K562 (cell line): ENCODE results near the gene LAMTOR4. TPM values are rescaled to one million over a fixed set of nuclear protein-coding genes. Genes with fewer than 3 reads are reported as not detected.

Experiments
- ARHGAP35 ChIP-seq: fragments of 450-650 bp; IDR thresholded peaks from 2 replicates; pipeline ENCODE4 v1.6.1; 2018; ENCODE audit not compliant: partially characterized antibody
- BHLHE40 ChIP-seq: IDR thresholded peaks from 2 replicates; pipeline ENCODE4 v1.6.1; 2011; ENCODE audit warnings: low read length, improper control_type of control experiment
- DMBX1 ChIP-seq: fragments of 250-450 bp; sonication (Bioruptor Pico); IDR thresholded peaks from 2 replicates; pipeline ENCODE4 v1.8.0; 2022; ENCODE audit warnings: inconsistent platforms, mild to moderate bottlenecking, moderate library complexity, borderline replicate concordance
- ETS2 ChIP-seq: IDR thresholded peaks from 2 replicates; pipeline ENCODE4 v1.6.1; 2016; ENCODE audit warnings: borderline replicate concordance, missing genetic modification characterization, mild to moderate bottlenecking, moderate library complexity, missing compliant biosample characterization; ENCODE audit not compliant: poor library complexity, severe bottlenecking
- FOXJ2 ChIP-seq: fragments of 200-800 bp; sonication (Bioruptor generic); IDR thresholded peaks from 2 replicates; pipeline ENCODE4 v1.6.1; 2016; ENCODE audit warnings: missing genetic modification characterization, missing compliant biosample characterization
- KLF10 ChIP-seq: fragments of 250-450 bp; sonication (Bioruptor Pico); IDR thresholded peaks from 2 replicates; pipeline ENCODE4 v1.6.1; 2021; ENCODE audit warnings: matching md5 sums
- NFE2L1 ChIP-seq: fragments of 450-650 bp; IDR thresholded peaks from 2 replicates; pipeline ENCODE4 v1.6.1; 2016; ENCODE audit warnings: missing genetic modification characterization, low read depth, mild to moderate bottlenecking, missing compliant biosample characterization, moderate library complexity, borderline replicate concordance
- PCBP1 ChIP-seq: fragments of 200-400 bp; formaldehyde crosslinking; IDR thresholded peaks from 2 replicates; pipeline ENCODE4 v1.6.1; 2018; ENCODE audit warnings: mild to moderate bottlenecking, low read depth, low read length; ENCODE audit not compliant: poor library complexity, severe bottlenecking
- RERE ChIP-seq: sonication (generic); formaldehyde crosslinking; IDR thresholded peaks from 2 replicates; pipeline ENCODE4 v1.8.0; 2023; ENCODE audit warnings: missing genetic modification reagents, mild to moderate bottlenecking, borderline replicate concordance
- TCFL5 ChIP-seq: fragments of 250-450 bp; sonication (Bioruptor Pico); conservative IDR thresholded peaks from 2 replicates; pipeline ENCODE4 v1.6.1; 2021; ENCODE audit warnings: mild to moderate bottlenecking, moderate library complexity, matching md5 sums
- TGIF2 ChIP-seq: sonication (generic); formaldehyde crosslinking; IDR thresholded peaks from 2 replicates; pipeline ENCODE4 v1.8.1; 2022; ENCODE audit warnings: mild to moderate bottlenecking, missing genetic modification reagents, moderate library complexity
- ZNF639 ChIP-seq, 2 experiments: fragments of 200-800 bp in 1 of 2; sonication (Bioruptor generic) in 1 of 2; sonication (generic) in 1 of 2; formaldehyde crosslinking in 1 of 2; IDR thresholded peaks in 1 of 2; conservative IDR thresholded peaks in 1 of 2; 2 replicates each; pipeline versions ENCODE4 v1.5.0 to v1.6.1; 2016 to 2020; ENCODE audit warnings: missing compliant biosample characterization in 1 of 2, missing genetic modification characterization in 1 of 2, missing genetic modification reagents in 1 of 2
- ZNF76 ChIP-seq: fragments of 250-450 bp; sonication (Bioruptor Pico); IDR thresholded peaks from 2 replicates; pipeline ENCODE4 v1.4.0; 2020; ENCODE audit warnings: mild to moderate bottlenecking, moderate library complexity, borderline replicate concordance
- polyA plus RNA-seq, 8 experiments: library from polyadenylated mRNA; depleted of rRNA in 4 of 8; stranded (reverse) in 5 of 8; unstranded in 3 of 8; fragments of >200 nt; fragmentation: Nextera tagmentation in 2 of 8; fragmentation: Illumina TruSeq in 1 of 8; extraction: Ambion mirVana in 2 of 8; extraction: Trizol in 1 of 8; gene quantifications; 2 replicates each; pipeline versions ENCODE4 v1.2.1 to v1.2.3, GENCODE V29; 2011 to 2014; ENCODE audit warnings: inconsistent platforms in 1 of 8, missing spikeins in 1 of 8
- total RNA-seq, 7 experiments: library from RNA; depleted of rRNA in 6 of 7; stranded (reverse); fragments of >200 nt in 6 of 7; fragmentation: Illumina TruSeq in 2 of 7; extraction: Trizol in 2 of 7; gene quantifications; 2 replicates each; pipeline versions ENCODE4 v1.2.1 to v1.2.3, GENCODE V29; 2011 to 2021; ENCODE audit warnings: low replicate concordance in 1 of 7
- TF ChIP-seq, protein P1 (sequence below): sonication (generic); formaldehyde crosslinking; IDR thresholded peaks from 2 replicates; pipeline ENCODE4 v1.8.1; 2022; ENCODE audit warnings: missing genetic modification reagents
- TF ChIP-seq, protein P2 (sequence below): fragments of 250-450 bp; sonication (Bioruptor Pico); IDR thresholded peaks from 2 replicates; pipeline ENCODE4 v1.9.0; 2021; ENCODE audit warnings: mild to moderate bottlenecking, inconsistent platforms

Gene LAMTOR4
- total and polyA plus RNA-seq, 9 of the 15 experiments (the other 6 are each of a cell fraction or from before 2014, with no cell fraction given) = 79.6 to 314 (median 195) TPM

DNA sequence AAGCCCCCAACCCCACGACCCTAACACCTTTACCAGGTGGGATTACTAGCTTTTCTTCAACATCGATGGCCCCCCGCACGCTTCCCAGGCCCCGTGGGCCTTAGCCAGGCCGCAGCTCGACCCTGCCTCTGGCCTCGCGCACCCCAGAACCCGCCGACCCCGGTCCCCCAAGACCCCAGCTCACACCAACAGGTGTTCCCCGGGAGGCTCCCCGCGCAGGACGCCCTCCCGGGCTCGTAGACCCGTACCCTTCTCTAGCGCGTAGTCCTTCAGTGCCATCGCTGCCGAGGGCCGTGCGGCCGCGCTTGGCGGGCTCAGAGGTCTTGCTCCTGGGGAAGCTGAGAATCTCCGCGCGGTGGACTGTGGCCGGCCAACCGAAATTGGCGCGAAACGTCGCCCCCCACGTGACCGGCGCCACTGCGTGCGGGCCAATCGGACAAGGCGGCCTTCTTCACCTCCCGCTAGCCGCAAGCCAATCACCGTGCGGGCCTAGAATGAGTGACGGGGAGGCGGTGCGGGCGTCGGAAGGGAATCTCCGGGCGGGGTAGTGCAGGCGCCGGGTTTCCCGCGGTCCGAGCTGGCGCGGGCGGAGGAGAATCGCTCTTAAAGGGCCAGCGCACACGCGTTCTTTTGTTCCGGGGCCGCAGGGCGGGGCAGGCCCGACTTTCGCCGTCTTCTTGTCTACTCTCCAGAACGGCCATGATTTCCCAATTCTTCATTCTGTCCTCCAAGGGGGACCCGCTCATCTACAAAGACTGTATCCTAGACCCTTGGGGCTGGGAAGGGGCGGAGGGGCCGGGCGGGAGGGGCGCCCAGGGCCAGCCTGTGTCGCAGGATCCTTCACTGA, 47.5 kb upstream of the LAMTOR4 start, which contains the start of the genes AP4M1 and MCM7 (continued):
- TF ChIP-seq RERE (CRISPR knock-in tag) (no peak), FOXJ2 (tag) (no peak), DMBX1 (CRISPR knock-in tag) (no peak), NFE2L1 (tag) (no peak), BHLHE40 (peak; percentile 92), ETS2 (tag) (no peak), TCFL5 (CRISPR knock-in tag) (no peak), ZNF639 (CRISPR knock-in tag; conservative IDR thresholded peaks at IDR 0.05 in 1 of 2, IDR thresholded peaks at IDR 0.05 in 1 of 2) (no peak), TGIF2 (CRISPR knock-in tag) (no peak), PCBP1 (no peak), ARHGAP35 (no peak), KLF10 (CRISPR knock-in tag) (no peak), ZNF76 (CRISPR knock-in tag) (0 out of 2 replicates have a peak, but pooled peaks have one; percentile 24)
- TF ChIP-seq, protein P1, sequence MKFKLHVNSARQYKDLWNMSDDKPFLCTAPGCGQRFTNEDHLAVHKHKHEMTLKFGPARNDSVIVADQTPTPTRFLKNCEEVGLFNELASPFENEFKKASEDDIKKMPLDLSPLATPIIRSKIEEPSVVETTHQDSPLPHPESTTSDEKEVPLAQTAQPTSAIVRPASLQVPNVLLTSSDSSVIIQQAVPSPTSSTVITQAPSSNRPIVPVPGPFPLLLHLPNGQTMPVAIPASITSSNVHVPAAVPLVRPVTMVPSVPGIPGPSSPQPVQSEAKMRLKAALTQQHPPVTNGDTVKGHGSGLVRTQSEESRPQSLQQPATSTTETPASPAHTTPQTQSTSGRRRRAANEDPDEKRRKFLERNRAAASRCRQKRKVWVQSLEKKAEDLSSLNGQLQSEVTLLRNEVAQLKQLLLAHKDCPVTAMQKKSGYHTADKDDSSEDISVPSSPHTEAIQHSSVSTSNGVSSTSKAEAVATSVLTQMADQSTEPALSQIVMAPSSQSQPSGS (CRISPR knock-in tag) = 0 out of 2 replicates have a peak, but pooled peaks have one; percentile 52
- TF ChIP-seq, protein P2, sequence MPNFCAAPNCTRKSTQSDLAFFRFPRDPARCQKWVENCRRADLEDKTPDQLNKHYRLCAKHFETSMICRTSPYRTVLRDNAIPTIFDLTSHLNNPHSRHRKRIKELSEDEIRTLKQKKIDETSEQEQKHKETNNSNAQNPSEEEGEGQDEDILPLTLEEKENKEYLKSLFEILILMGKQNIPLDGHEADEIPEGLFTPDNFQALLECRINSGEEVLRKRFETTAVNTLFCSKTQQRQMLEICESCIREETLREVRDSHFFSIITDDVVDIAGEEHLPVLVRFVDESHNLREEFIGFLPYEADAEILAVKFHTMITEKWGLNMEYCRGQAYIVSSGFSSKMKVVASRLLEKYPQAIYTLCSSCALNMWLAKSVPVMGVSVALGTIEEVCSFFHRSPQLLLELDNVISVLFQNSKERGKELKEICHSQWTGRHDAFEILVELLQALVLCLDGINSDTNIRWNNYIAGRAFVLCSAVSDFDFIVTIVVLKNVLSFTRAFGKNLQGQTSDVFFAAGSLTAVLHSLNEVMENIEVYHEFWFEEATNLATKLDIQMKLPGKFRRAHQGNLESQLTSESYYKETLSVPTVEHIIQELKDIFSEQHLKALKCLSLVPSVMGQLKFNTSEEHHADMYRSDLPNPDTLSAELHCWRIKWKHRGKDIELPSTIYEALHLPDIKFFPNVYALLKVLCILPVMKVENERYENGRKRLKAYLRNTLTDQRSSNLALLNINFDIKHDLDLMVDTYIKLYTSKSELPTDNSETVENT (CRISPR knock-in tag) = peak; percentile 35; the same call in 1 of the 2 replicates
